K562 (cell line): Measurements from ENCODE around the gene CLCN5. TPM values are rescaled to one million over a fixed set of nuclear protein-coding genes. Genes with fewer than 3 reads are reported as not detected.

ENCODE experiments used
- ATAC-seq: fragments of 200-7000 bp; cut with Tn5 transposase; 3 replicates; pipeline ENCODE4 v1.9.1; 2020; ENCODE audit warnings: moderate library complexity
- BruUV-seq: library from RNA; stranded (reverse); fragments of 400-500 nt; replicated peaks from 2 replicates; lab custom pipeline; 2021; lab: Mats Ljungman, UMichigan
- CTCF ChIA-PET: fragments of 300-600 bp; formaldehyde crosslinking; extraction: SDS; loops from one replicate; lab custom pipeline; 2021; ENCODE audit warnings: low intra/inter-chr PET ratio; lab: Yijun Ruan, JAX
- POLR2A ChIA-PET: fragments of 300-600, 350-650 bp; sonication (Branson Sonifier 250); formaldehyde crosslinking; extraction: SDS; loops from one replicate; lab custom pipeline; 2021; ENCODE audit warnings: antibody characterized with exemption, inconsistent platforms; lab: Yijun Ruan, JAX
- DNase-seq, 4 experiments: peaks; one replicate each; pipeline versions ENCODE4 v3.0.0 to v3.0.0-alpha.2; 2011 to 2018; ENCODE audit warnings: low spot score in 3 of 4, mixed read lengths in 3 of 4; ENCODE audit errors: extremely low read depth in 1 of 4
- FAIRE-seq: peaks from 2 replicates; lab custom pipeline; 2011; peaks lifted over from hg19 to GRCh38; lab: Jason Lieb, UNC
- H2AFZ ChIP-seq: 2 replicates; pipeline ENCODE4 v1.6.0; 2011; ENCODE audit warnings: low read depth, low read length, control low read depth, inconsistent platforms
- H3K27ac ChIP-seq: fragments of 200-600 bp; 3 replicates; pipeline ENCODE4 v1.8.0; 2011; ENCODE audit warnings: low read depth, mild to moderate bottlenecking, control low read depth, inconsistent platforms, low read length, moderate library complexity, mixed read lengths; ENCODE audit errors: extremely low read depth
- H3K27me3 ChIP-seq, 2 experiments: fragments of 300-600 bp in 1 of 2; 2 replicates in 1 of 2; 3 replicates in 1 of 2; pipeline versions ENCODE4 v1.6.0 to v1.8.0; 2011; ENCODE audit warnings: inconsistent platforms in 2 of 2, low read length in 2 of 2, mild to moderate bottlenecking in 1 of 2, mixed read lengths in 1 of 2, moderate library complexity in 1 of 2; ENCODE audit not compliant: control insufficient read depth in 2 of 2, insufficient read depth in 2 of 2
- H3K36me3 ChIP-seq: fragments of 300-600 bp; 3 replicates; pipeline ENCODE4 v1.8.0; 2011; ENCODE audit warnings: mild to moderate bottlenecking, low read length, inconsistent platforms; ENCODE audit not compliant: control insufficient read depth, insufficient read depth
- H3K4me1 ChIP-seq, 2 experiments: fragments of 200-600 bp in 1 of 2; replicated peaks in 1 of 2; 2 replicates in 1 of 2; 3 replicates in 1 of 2; pipeline versions ENCODE4 v1.5.1 to v1.8.0; 2011; ENCODE audit warnings: inconsistent platforms in 2 of 2, low read length in 2 of 2, mild to moderate bottlenecking in 1 of 2, mixed read lengths in 1 of 2, moderate library complexity in 1 of 2; ENCODE audit not compliant: control insufficient read depth in 2 of 2, insufficient read depth in 2 of 2
- H3K4me2 ChIP-seq: 2 replicates; pipeline ENCODE4 v1.6.1; 2011; ENCODE audit warnings: low read length, control low read depth, inconsistent platforms, mixed read lengths; ENCODE audit not compliant: insufficient read depth
- H3K4me3 ChIP-seq: fragments of 200-600 bp; sonication (generic), shearing (Covaris generic); 2 replicates; pipeline ENCODE4 v1.5.1; 2016; ENCODE audit warnings: control low read depth, inconsistent platforms
- H3K79me2 ChIP-seq: fragments of 200-600 bp; 3 replicates; pipeline ENCODE4 v1.8.0; 2011; ENCODE audit warnings: low read length, inconsistent platforms; ENCODE audit not compliant: control insufficient read depth, insufficient read depth
- H3K9ac ChIP-seq, 2 experiments: 2 replicates each; pipeline versions ENCODE4 v1.6.0 to v1.6.1; 2011; ENCODE audit warnings: low read depth in 2 of 2, low read length in 2 of 2, control low read depth in 1 of 2, inconsistent platforms in 1 of 2, mild to moderate bottlenecking in 1 of 2, mixed read lengths in 1 of 2; ENCODE audit not compliant: insufficient read depth in 1 of 2
- H3K9me1 ChIP-seq: one replicate; pipeline ENCODE4 v1.6.0; 2011; ENCODE audit warnings: inconsistent platforms, mild to moderate bottlenecking, low read length, moderate library complexity; ENCODE audit not compliant: control insufficient read depth, insufficient read depth
- H3K9me3 ChIP-seq: replicated peaks from 2 replicates; pipeline ENCODE4 v1.5.1; 2011; ENCODE audit warnings: low read depth, low read length, inconsistent platforms; ENCODE audit not compliant: control insufficient read depth, insufficient read depth
- H4K20me1 ChIP-seq: replicated peaks from 2 replicates; pipeline ENCODE4 v1.6.1; 2011; ENCODE audit warnings: low read length, inconsistent platforms, mixed read lengths; ENCODE audit not compliant: control insufficient read depth, insufficient read depth
- ARID3A ChIP-seq: IDR thresholded peaks from 2 replicates; pipeline ENCODE4 v1.6.1; 2012; ENCODE audit warnings: low read depth, low read length, improper control_type of control experiment, borderline replicate concordance
- FUS ChIP-seq: fragments of 200-400 bp; formaldehyde crosslinking; optimal IDR thresholded peaks from 2 replicates; pipeline ENCODE3; 2017; ENCODE audit warnings: low read depth, low read length
- GATAD2B ChIP-seq: fragments of 450-650 bp; IDR thresholded peaks from 2 replicates; pipeline ENCODE4 v1.6.1; 2017; ENCODE audit warnings: mild to moderate bottlenecking, borderline replicate concordance
- MECOM ChIP-seq: fragments of 250-450 bp; sonication (Bioruptor Pico); IDR thresholded peaks from 2 replicates; pipeline ENCODE4 v1.8.0; 2022; ENCODE audit warnings: inconsistent platforms
- MEIS2 ChIP-seq: fragments of 450-650 bp; IDR thresholded peaks from 2 replicates; pipeline ENCODE4 v1.6.1; 2014; ENCODE audit warnings: mild to moderate bottlenecking; ENCODE audit not compliant: partially characterized antibody
- PHTF2 ChIP-seq: fragments of 250-450 bp; sonication (Bioruptor Pico); IDR thresholded peaks from 2 replicates; pipeline ENCODE4 v1.5.0; 2021; ENCODE audit warnings: mild to moderate bottlenecking
- SETDB1 ChIP-seq: IDR thresholded peaks from one replicate; pipeline ENCODE4 v1.6.1; 2012; ENCODE audit warnings: low read length, control low read depth, inconsistent platforms
- ZNF449 ChIP-seq: fragments of 250-450 bp; sonication (Bioruptor Pico); IDR thresholded peaks from 2 replicates; pipeline ENCODE4 v1.8.0; 2022; ENCODE audit warnings: moderate library complexity, mild to moderate bottlenecking, inconsistent platforms
- ZNF586 ChIP-seq: fragments of 450-650 bp; formaldehyde crosslinking; conservative IDR thresholded peaks from 2 replicates; pipeline ENCODE4 v1.4.0; 2020; ENCODE audit warnings: mild to moderate bottlenecking, moderate library complexity
- WGBS: fragments of 100-300 bp; shearing (Covaris generic); methylation state at CpG from one replicate; pipeline ENCODE4 v1.1.6; 2016; ENCODE audit warnings: low coverage, mixed read lengths; ENCODE audit not compliant: insufficient coverage; ENCODE audit errors: missing lambda C conversion rate; 5-methylcytosine and 5-hydroxymethylcytosine counted together
- in situ Hi-C: fragments of 300-500 bp; cut with MboI; formaldehyde crosslinking; loops from 4 replicates; pipeline ENCODE4 v1.15.0; 2018; ENCODE audit warnings: inconsistent platforms, mixed read lengths
- intact Hi-C: fragments of 100-400 bp; cut with micrococcal nuclease; formaldehyde crosslinking; loops from 2 replicates; pipeline ENCODE4 v1.14.2; 2022
- polyA plus RNA-seq, 8 experiments: library from polyadenylated mRNA; depleted of rRNA in 4 of 8; stranded (reverse) in 5 of 8; unstranded in 3 of 8; fragments of >200 nt; fragmentation: Nextera tagmentation in 2 of 8; fragmentation: Illumina TruSeq in 1 of 8; extraction: Ambion mirVana in 2 of 8; extraction: Trizol in 1 of 8; gene quantifications; 2 replicates each; pipeline versions ENCODE4 v1.2.1 to v1.2.3, GENCODE V29; 2011 to 2014; ENCODE audit warnings: inconsistent platforms in 1 of 8, missing spikeins in 1 of 8
- total RNA-seq, 7 experiments: library from RNA; depleted of rRNA in 6 of 7; stranded (reverse); fragments of >200 nt in 6 of 7; fragmentation: Illumina TruSeq in 2 of 7; extraction: Trizol in 2 of 7; gene quantifications; 2 replicates each; pipeline versions ENCODE4 v1.2.1 to v1.2.3, GENCODE V29; 2011 to 2021; ENCODE audit warnings: low replicate concordance in 1 of 7
- TF ChIP-seq, protein P1 (sequence below): IDR thresholded peaks from 3 replicates; pipeline ENCODE4 v1.6.1; 2011; ENCODE audit warnings: borderline replicate concordance, mild to moderate bottlenecking, moderate library complexity; ENCODE audit not compliant: insufficient read length; ENCODE audit errors: extremely low read depth
- TF ChIP-seq, protein P2 (sequence below), 3 experiments: IDR thresholded peaks in 2 of 3; conservative IDR thresholded peaks in 1 of 3; 2 replicates each; pipeline ENCODE4 v1.5.1; 2011 to 2012; ENCODE audit warnings: low read length in 3 of 3, mild to moderate bottlenecking in 3 of 3, control low read depth in 2 of 3, improper control_type of control experiment in 1 of 3, inconsistent platforms in 1 of 3, low read depth in 1 of 3, mixed read lengths in 1 of 3, moderate library complexity in 1 of 3; ENCODE audit not compliant: insufficient read depth in 2 of 3

CLCN5 gene
- total and polyA plus RNA-seq, 9 of the 15 experiments (the other 6 are each of a cell fraction or from before 2014, with no cell fraction given), result 0.94 to 11.8 (median 7.1) TPM

DNA sequence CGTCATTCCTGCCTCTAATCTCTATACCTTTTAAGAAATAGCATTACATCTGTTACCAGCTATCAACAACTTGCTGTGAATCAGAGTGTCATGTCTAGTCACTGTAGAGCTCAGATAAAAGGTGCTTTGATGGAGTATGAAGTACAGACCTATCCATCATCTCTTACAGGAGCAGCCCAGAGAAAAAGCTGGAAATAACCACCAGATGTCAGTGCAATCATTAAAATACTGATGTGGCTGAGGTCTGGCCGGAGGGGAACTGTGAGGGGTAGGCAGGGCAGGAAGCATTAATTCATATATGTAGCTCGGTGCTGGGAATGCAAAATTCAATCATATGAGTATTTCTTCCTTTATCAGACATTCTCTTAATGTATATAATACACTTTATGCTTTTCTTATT lies 177.8 kb downstream of the CLCN5 start:
- no peaks in the 10 kb centered on the region for H3K36me3 ChIP-seq
- no peaks in the 10 kb centered on the region for H3K9me3 ChIP-seq
- H3K27me3 ChIP-seq, result no peaks in the 10 kb centered on the region
- in situ Hi-C loops, result loop anchor here (5.0 to 10.0 kb wide), 2 partner anchors 102 to 185 kb away; partner anchors contain the start of genes AKAP4 and CCNB3
- H3K4me1 ChIP-seq, result no peaks in the 10 kb centered on the region
- no peaks in the 10 kb centered on the region for H4K20me1 ChIP-seq
- H3K9ac ChIP-seq, result no peak overlapping the region
- H3K79me2 ChIP-seq, result no peaks in the 10 kb centered on the region
- H3K4me3 ChIP-seq, result no peak overlapping the region
- BruUV-seq, result no TSS peak
- ChIA-PET CTCF (interaction anchor here (0.7 to 2.1 kb wide), 2 partner anchors 104 to 479 kb away, joined by 3 to 35 read pairs; partner anchors contain the start of gene CCNB3), POLR2A (interaction anchor here (1.0 kb wide), 1 partner anchor 13 kb away, joined by 3 read pairs; no protein-coding TSS in a partner anchor)
- 6% methylated on average over 3 of the region's 3 CpGs for WGBS
- H2AFZ ChIP-seq, result no peak overlapping the region
- FAIRE-seq, result no peak
- no peaks in the 10 kb centered on the region for H3K9me1 ChIP-seq
- peak; percentile 88 for ATAC-seq
- no peak overlapping the region for H3K27ac ChIP-seq
- intact Hi-C loops, result loop anchor here (1.0 kb wide), 1 partner anchor 104 kb away; the partner anchor contains the start of gene CCNB3
- H3K4me2 ChIP-seq, result no peak overlapping the region
- peak; percentile 9 to 41 (median 24) for DNase-seq
- TF ChIP-seq MECOM (CRISPR knock-in tag) (no peak), MEIS2 (peak; percentile 62), ZNF586 (CRISPR knock-in tag) (no peak), GATAD2B (no peak), ZNF449 (CRISPR knock-in tag) (no peak), PHTF2 (CRISPR knock-in tag) (no peak), FUS (no peak), SETDB1 (no peak), ARID3A (0 out of 2 replicates have a peak, but pooled peaks have one; percentile 20)
- TF ChIP-seq, protein P1, sequence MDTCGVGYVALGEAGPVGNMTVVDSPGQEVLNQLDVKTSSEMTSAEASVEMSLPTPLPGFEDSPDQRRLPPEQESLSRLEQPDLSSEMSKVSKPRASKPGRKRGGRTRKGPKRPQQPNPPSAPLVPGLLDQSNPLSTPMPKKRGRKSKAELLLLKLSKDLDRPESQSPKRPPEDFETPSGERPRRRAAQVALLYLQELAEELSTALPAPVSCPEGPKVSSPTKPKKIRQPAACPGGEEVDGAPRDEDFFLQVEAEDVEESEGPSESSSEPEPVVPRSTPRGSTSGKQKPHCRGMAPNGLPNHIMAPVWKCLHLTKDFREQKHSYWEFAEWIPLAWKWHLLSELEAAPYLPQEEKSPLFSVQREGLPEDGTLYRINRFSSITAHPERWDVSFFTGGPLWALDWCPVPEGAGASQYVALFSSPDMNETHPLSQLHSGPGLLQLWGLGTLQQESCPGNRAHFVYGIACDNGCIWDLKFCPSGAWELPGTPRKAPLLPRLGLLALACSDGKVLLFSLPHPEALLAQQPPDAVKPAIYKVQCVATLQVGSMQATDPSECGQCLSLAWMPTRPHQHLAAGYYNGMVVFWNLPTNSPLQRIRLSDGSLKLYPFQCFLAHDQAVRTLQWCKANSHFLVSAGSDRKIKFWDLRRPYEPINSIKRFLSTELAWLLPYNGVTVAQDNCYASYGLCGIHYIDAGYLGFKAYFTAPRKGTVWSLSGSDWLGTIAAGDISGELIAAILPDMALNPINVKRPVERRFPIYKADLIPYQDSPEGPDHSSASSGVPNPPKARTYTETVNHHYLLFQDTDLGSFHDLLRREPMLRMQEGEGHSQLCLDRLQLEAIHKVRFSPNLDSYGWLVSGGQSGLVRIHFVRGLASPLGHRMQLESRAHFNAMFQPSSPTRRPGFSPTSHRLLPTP, result no peak
- TF ChIP-seq, protein P2, sequence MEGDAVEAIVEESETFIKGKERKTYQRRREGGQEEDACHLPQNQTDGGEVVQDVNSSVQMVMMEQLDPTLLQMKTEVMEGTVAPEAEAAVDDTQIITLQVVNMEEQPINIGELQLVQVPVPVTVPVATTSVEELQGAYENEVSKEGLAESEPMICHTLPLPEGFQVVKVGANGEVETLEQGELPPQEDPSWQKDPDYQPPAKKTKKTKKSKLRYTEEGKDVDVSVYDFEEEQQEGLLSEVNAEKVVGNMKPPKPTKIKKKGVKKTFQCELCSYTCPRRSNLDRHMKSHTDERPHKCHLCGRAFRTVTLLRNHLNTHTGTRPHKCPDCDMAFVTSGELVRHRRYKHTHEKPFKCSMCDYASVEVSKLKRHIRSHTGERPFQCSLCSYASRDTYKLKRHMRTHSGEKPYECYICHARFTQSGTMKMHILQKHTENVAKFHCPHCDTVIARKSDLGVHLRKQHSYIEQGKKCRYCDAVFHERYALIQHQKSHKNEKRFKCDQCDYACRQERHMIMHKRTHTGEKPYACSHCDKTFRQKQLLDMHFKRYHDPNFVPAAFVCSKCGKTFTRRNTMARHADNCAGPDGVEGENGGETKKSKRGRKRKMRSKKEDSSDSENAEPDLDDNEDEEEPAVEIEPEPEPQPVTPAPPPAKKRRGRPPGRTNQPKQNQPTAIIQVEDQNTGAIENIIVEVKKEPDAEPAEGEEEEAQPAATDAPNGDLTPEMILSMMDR (IDR thresholded peaks at IDR 0.05 in 2 of 3, conservative IDR thresholded peaks at IDR 0.05 in 1 of 3; ENCODE audit: insufficient read depth in 2 of 3, low read depth in 1 of 3, low read length in 3 of 3), result peak; percentile 46 to 64 (median 64); a peak in 4 of 6 replicates
